DND-41 (cell line): ENCODE data around the gene NDNF.

ENCODE experiments used
- EZH2 ChIP-seq: IDR thresholded peaks from 3 replicates; pipeline ENCODE4 v1.6.1; 2012; ENCODE audit warnings: borderline replicate concordance, low read depth, mild to moderate bottlenecking, moderate library complexity, low read length, inconsistent platforms; ENCODE audit not compliant: severe bottlenecking
- TF ChIP-seq, protein P1 (sequence below): IDR thresholded peaks from 2 replicates; pipeline ENCODE4 v1.5.1; 2012; ENCODE audit warnings: borderline replicate concordance, low read length, moderate library complexity, mild to moderate bottlenecking; ENCODE audit not compliant: poor library complexity, severe bottlenecking; ENCODE audit errors: extremely low read depth

DNA sequence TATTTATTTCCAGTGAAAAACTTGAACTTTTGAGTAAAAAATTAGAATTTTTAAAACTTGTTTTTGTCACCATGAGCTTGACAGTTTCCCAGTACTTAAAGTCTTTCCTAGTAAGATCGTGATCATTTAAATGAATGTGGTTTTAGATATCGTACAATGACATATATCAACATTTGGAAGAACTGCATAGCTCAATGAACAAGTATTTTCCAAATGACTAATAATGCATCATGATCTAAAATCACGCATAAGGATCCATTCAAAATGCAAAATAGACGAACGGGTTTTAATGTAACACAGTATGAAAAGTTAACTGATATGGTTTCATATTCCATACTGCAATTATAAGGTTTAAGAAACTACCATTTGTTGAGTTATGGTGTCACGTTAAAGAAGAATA, 4.1 kb upstream of the NDNF start:
- TF ChIP-seq, protein P1, sequence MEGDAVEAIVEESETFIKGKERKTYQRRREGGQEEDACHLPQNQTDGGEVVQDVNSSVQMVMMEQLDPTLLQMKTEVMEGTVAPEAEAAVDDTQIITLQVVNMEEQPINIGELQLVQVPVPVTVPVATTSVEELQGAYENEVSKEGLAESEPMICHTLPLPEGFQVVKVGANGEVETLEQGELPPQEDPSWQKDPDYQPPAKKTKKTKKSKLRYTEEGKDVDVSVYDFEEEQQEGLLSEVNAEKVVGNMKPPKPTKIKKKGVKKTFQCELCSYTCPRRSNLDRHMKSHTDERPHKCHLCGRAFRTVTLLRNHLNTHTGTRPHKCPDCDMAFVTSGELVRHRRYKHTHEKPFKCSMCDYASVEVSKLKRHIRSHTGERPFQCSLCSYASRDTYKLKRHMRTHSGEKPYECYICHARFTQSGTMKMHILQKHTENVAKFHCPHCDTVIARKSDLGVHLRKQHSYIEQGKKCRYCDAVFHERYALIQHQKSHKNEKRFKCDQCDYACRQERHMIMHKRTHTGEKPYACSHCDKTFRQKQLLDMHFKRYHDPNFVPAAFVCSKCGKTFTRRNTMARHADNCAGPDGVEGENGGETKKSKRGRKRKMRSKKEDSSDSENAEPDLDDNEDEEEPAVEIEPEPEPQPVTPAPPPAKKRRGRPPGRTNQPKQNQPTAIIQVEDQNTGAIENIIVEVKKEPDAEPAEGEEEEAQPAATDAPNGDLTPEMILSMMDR, result no peak
- TF ChIP-seq EZH2, result no peak
